HG02759 (cell line): Measurements from ENCODE around the gene SLC4A3.

Experiments
- ATAC-seq: cut with Tn5 transposase; IDR thresholded peaks from one replicate; pipeline ENCODE4 v1.9.1; 2021; ENCODE audit warnings: mild to moderate bottlenecking, moderate library complexity; ENCODE audit not compliant: unreplicated experiment

SLC4A3 gene

GRCh38 chr2:219631406-219631891 is 4.0 kb downstream of the SLC4A3 start:
- no peak for ATAC-seq

- no peak for ATAC-seq
These were observed 4.7 kb downstream of the SLC4A3 start for GRCh38 chr2:219631904-219632759.

GRCh38 chr2:219632760-219633105 is 5.3 kb downstream of the SLC4A3 start:
- ATAC-seq = no peak

- no peak for ATAC-seq
These were observed 6.0 kb downstream of the SLC4A3 start for GRCh38 chr2:219633276-219634065.

- no peak for ATAC-seq
These were observed 6.9 kb downstream of the SLC4A3 start for GRCh38 chr2:219634171-219634940.

GRCh38 chr2:219634951-219635751 is 7.7 kb downstream of the SLC4A3 start:
- ATAC-seq = no peak

- ATAC-seq = no peak
These were observed 8.9 kb downstream of the SLC4A3 start for GRCh38 chr2:219636144-219636915.

- ATAC-seq = no peak
These were observed 9.8 kb downstream of the SLC4A3 start for GRCh38 chr2:219636941-219637841.

GRCh38 chr2:219637842-219638185 is 10.4 kb downstream of the SLC4A3 start:
- no peak for ATAC-seq

GRCh38 chr2:219638217-219638947 is 11.0 kb downstream of the SLC4A3 start:
- no peak for ATAC-seq

- ATAC-seq = no peak
These were observed 11.7 kb downstream of the SLC4A3 start for GRCh38 chr2:219638948-219639755.

- ATAC-seq = no peak
These were observed 14.1 kb downstream of the SLC4A3 start for GRCh38 chr2:219641390-219642068.

- no peak for ATAC-seq
These were observed 14.6 kb downstream of the SLC4A3 start for GRCh38 chr2:219642069-219642454.

- peak; percentile 97 for ATAC-seq
These were observed 15.1 kb downstream of the SLC4A3 start for GRCh38 chr2:219642465-219643083.

- no peak for ATAC-seq
These were observed 15.6 kb downstream of the SLC4A3 start for GRCh38 chr2:219643084-219643473.

- ATAC-seq = no peak
These were observed 16.5 kb downstream of the SLC4A3 start for GRCh38 chr2:219643788-219644398.
